Karpas-422 (cell line): ENCODE measurements around the gene ANO10. TPM values are rescaled to one million over a fixed set of nuclear protein-coding genes. Genes with fewer than 3 reads are reported as not detected.

Experiments used
- DNase-seq: peaks from one replicate; pipeline ENCODE4 v3.0.0-alpha.2; 2015
- H2AFZ ChIP-seq: fragments of 200-600 bp; sonication (generic); 2 replicates; pipeline ENCODE4 v1.6.1; 2014; ENCODE audit warnings: antibody characterized with exemption, low read length, mixed read lengths
- H3K27ac ChIP-seq: fragments of 200-600 bp; sonication (generic); 2 replicates; pipeline ENCODE4 v1.5.1; 2014; ENCODE audit warnings: mild to moderate bottlenecking, low read length, moderate library complexity
- H3K27me3 ChIP-seq: fragments of 200-600 bp; sonication (generic); 2 replicates; pipeline ENCODE4 v1.6.1; 2014; ENCODE audit warnings: low read length, mixed read lengths
- H3K36me3 ChIP-seq: fragments of 200-600 bp; sonication (generic); 2 replicates; pipeline ENCODE4 v1.6.1; 2014; ENCODE audit warnings: low read length, mixed read lengths; ENCODE audit not compliant: insufficient read depth
- H3K4me1 ChIP-seq: fragments of 200-600 bp; sonication (generic); 2 replicates; pipeline ENCODE4 v1.6.1; 2014; ENCODE audit warnings: mild to moderate bottlenecking, low read length, mixed read lengths
- H3K4me2 ChIP-seq: fragments of 200-600 bp; sonication (generic); 2 replicates; pipeline ENCODE4 v1.6.1; 2014; ENCODE audit warnings: low read length, low read depth, mild to moderate bottlenecking; ENCODE audit not compliant: poor library complexity, severe bottlenecking
- H3K4me3 ChIP-seq: fragments of 200-600 bp; sonication (generic); 2 replicates; pipeline ENCODE4 v1.5.1; 2014; ENCODE audit warnings: mild to moderate bottlenecking, antibody characterized with exemption, low read length, mixed read lengths
- H3K79me2 ChIP-seq: fragments of 200-600 bp; sonication (generic); 2 replicates; pipeline ENCODE4 v1.6.1; 2014; ENCODE audit warnings: mild to moderate bottlenecking, low read length, mixed read lengths
- H3K9ac ChIP-seq: fragments of 200-600 bp; sonication (generic); 2 replicates; pipeline ENCODE4 v1.6.0; 2014; ENCODE audit warnings: low read length
- H3K9me2 ChIP-seq: fragments of 200-600 bp; sonication (generic), shearing (Covaris generic); replicated peaks from 2 replicates; pipeline ENCODE4 v1.6.0; 2014; ENCODE audit warnings: mild to moderate bottlenecking, low read length, moderate library complexity; ENCODE audit not compliant: insufficient read depth
- H3K9me3 ChIP-seq: fragments of 300-700, 200-600 bp; sonication (generic); 2 replicates; pipeline ENCODE4 v1.6.1; 2014; ENCODE audit warnings: low read length, mixed read lengths
- H4K20me1 ChIP-seq: fragments of 200-600 bp; sonication (generic); 2 replicates; pipeline ENCODE4 v1.6.1; 2014; ENCODE audit warnings: mild to moderate bottlenecking, antibody characterized with exemption, low read length, low read depth; ENCODE audit not compliant: insufficient read depth
- total RNA-seq: library from RNA; depleted of rRNA; stranded (reverse); fragments of >200 nt; shearing (Covaris generic); gene quantifications from 2 replicates; pipeline ENCODE4 v1.2.3, GENCODE V29; 2014; ENCODE audit warnings: low replicate concordance

Gene ANO10
- total RNA-seq, 1 experiment from 2014 or later = 3.2 TPM

- Histone ChIP-seq H3K27me3 (no peaks in the 10 kb centered on the region), H3K27ac (no peak overlapping the region), H3K4me1 (no peaks in the 10 kb centered on the region), H3K9me3 (no peaks in the 10 kb centered on the region), H4K20me1 (no peaks in the 10 kb centered on the region), H2AFZ (no peak overlapping the region), H3K79me2 (no peaks in the 10 kb centered on the region), H3K36me3 (no peaks in the 10 kb centered on the region), H3K4me3 (no peak overlapping the region), H3K9me2 (no peaks in the 10 kb centered on the region), H3K9ac (no peak overlapping the region), H3K4me2 (no peak overlapping the region)
- DNase-seq = no peak
These were observed 249.6 kb downstream of the ANO10 start for GRCh38 chr3:43372007-43372740.

GRCh38 chr3:43371494-43371893 lies 250.3 kb downstream of the ANO10 start:
- H3K36me3 ChIP-seq = no peaks in the 10 kb centered on the region
- no peaks in the 10 kb centered on the region for H3K9me2 ChIP-seq
- H4K20me1 ChIP-seq = no peaks in the 10 kb centered on the region
- no peak overlapping the region for H2AFZ ChIP-seq
- DNase-seq = no peak
- no peak overlapping the region for H3K4me3 ChIP-seq
- H3K27me3 ChIP-seq = no peaks in the 10 kb centered on the region
- H3K9me3 ChIP-seq = no peaks in the 10 kb centered on the region
- no peaks in the 10 kb centered on the region for H3K4me1 ChIP-seq
- H3K79me2 ChIP-seq = no peaks in the 10 kb centered on the region
- H3K27ac ChIP-seq = no peak overlapping the region
- H3K9ac ChIP-seq = no peak overlapping the region
- H3K4me2 ChIP-seq = no peak overlapping the region

GRCh38 chr3:43370293-43370980 lies 251.4 kb downstream of the ANO10 start:
- Histone ChIP-seq H4K20me1 (no peaks in the 10 kb centered on the region), H3K79me2 (no peaks in the 10 kb centered on the region), H3K27ac (no peak overlapping the region), H3K4me3 (no peak overlapping the region), H3K9me3 (no peaks in the 10 kb centered on the region), H3K4me1 (no peaks in the 10 kb centered on the region), H2AFZ (no peak overlapping the region), H3K36me3 (no peaks in the 10 kb centered on the region), H3K9ac (no peak overlapping the region), H3K9me2 (no peaks in the 10 kb centered on the region), H3K4me2 (no peak overlapping the region), H3K27me3 (no peaks in the 10 kb centered on the region)
- DNase-seq = no peak

GRCh38 chr3:43369404-43370292 lies 252.2 kb downstream of the ANO10 start:
- Histone ChIP-seq H4K20me1 (no peaks in the 10 kb centered on the region), H3K4me1 (no peaks in the 10 kb centered on the region), H3K27ac (no peak overlapping the region), H3K27me3 (no peaks in the 10 kb centered on the region), H3K79me2 (no peaks in the 10 kb centered on the region), H3K9me2 (no peaks in the 10 kb centered on the region), H3K9me3 (no peaks in the 10 kb centered on the region), H3K4me3 (no peak overlapping the region), H3K36me3 (no peaks in the 10 kb centered on the region), H3K4me2 (no peak overlapping the region), H2AFZ (no peak overlapping the region), H3K9ac (no peak overlapping the region)
- no peak for DNase-seq

GRCh38 chr3:43366885-43367284 lies 254.9 kb downstream of the ANO10 start:
- Histone ChIP-seq H2AFZ (no peak overlapping the region), H3K27me3 (no peaks in the 10 kb centered on the region), H3K4me2 (no peak overlapping the region), H3K4me1 (no peaks in the 10 kb centered on the region), H3K9ac (no peak overlapping the region), H3K9me3 (no peaks in the 10 kb centered on the region), H4K20me1 (no peaks in the 10 kb centered on the region), H3K27ac (no peak overlapping the region), H3K9me2 (no peaks in the 10 kb centered on the region), H3K36me3 (no peaks in the 10 kb centered on the region), H3K79me2 (no peaks in the 10 kb centered on the region), H3K4me3 (no peak overlapping the region)
- no peak for DNase-seq

GRCh38 chr3:43366481-43366880 lies 255.3 kb downstream of the ANO10 start:
- no peak for DNase-seq
- Histone ChIP-seq H3K27ac (no peak overlapping the region), H3K79me2 (no peaks in the 10 kb centered on the region), H3K9me3 (no peaks in the 10 kb centered on the region), H3K27me3 (no peaks in the 10 kb centered on the region), H3K4me2 (no peak overlapping the region), H3K36me3 (no peaks in the 10 kb centered on the region), H3K4me1 (no peaks in the 10 kb centered on the region), H3K9ac (no peak overlapping the region), H4K20me1 (no peaks in the 10 kb centered on the region), H3K9me2 (no peaks in the 10 kb centered on the region), H3K4me3 (no peak overlapping the region), H2AFZ (no peak overlapping the region)

GRCh38 chr3:43365601-43366305 lies 256.1 kb downstream of the ANO10 start:
- H3K9me3 ChIP-seq = no peaks in the 10 kb centered on the region
- no peak for DNase-seq
- H3K4me3 ChIP-seq = no peak overlapping the region

More at GRCh38 chr3:43365601-43366305, 256.1 kb downstream of the ANO10 start:
- Histone ChIP-seq H3K27ac (no peak overlapping the region), H3K4me1 (no peaks in the 10 kb centered on the region), H3K79me2 (no peaks in the 10 kb centered on the region), H3K4me2 (no peak overlapping the region), H3K9me2 (no peaks in the 10 kb centered on the region), H4K20me1 (no peaks in the 10 kb centered on the region), H3K27me3 (no peaks in the 10 kb centered on the region), H3K9ac (no peak overlapping the region), H3K36me3 (no peaks in the 10 kb centered on the region), H2AFZ (no peak overlapping the region)
